Right lobe of liver (tissue), 6 donors: ENCODE measurements around the gene OR52I2. TPM values are rescaled to one million over a fixed set of nuclear protein-coding genes. Genes with fewer than 3 reads are reported as not detected.

Experiments
- ATAC-seq, 4 donors: fragments of 200-7000 bp; cut with Tn5 transposase; one replicate each; pipeline ENCODE4 v1.9.1; 2020; ENCODE audit warnings: mild to moderate bottlenecking in 4 of 4, moderate library complexity in 4 of 4
- DNase-seq, 3 donors: peaks; one replicate each; pipeline ENCODE4 v3.0.0-alpha.2; 2020
- H3K27ac ChIP-seq, 3 donors: fragments of 200-600 bp; one replicate each; pipeline ENCODE4 v1.8.0; 2022
- H3K27me3 ChIP-seq, 2 donors: fragments of 200-600 bp; one replicate each; pipeline ENCODE4 v1.8.0; 2022
- H3K36me3 ChIP-seq, 4 donors: fragments of 200-600 bp; sonication (generic) in 1 of 4; one replicate each; pipeline versions ENCODE4 v1.5.1 to v1.8.0; 2017 to 2022; ENCODE audit warnings: control low read depth in 1 of 4
- H3K4me1 ChIP-seq, 4 donors: fragments of 200-600 bp; sonication (generic) in 1 of 4; one replicate each; pipeline versions ENCODE4 v1.5.1 to v1.8.0; 2017 to 2022; ENCODE audit warnings: control low read depth in 1 of 4
- H3K4me3 ChIP-seq, 3 donors: fragments of 200-600 bp; one replicate each; pipeline ENCODE4 v1.8.0; 2022
- H3K9me3 ChIP-seq, 4 donors: fragments of 200-600 bp; sonication (generic) in 1 of 4; one replicate each; pipeline versions ENCODE4 v1.5.1 to v1.8.0; 2017 to 2022; ENCODE audit warnings: control low read depth in 1 of 4
- POLR2A ChIP-seq: fragments of 450-650 bp; IDR thresholded peaks from one replicate; pipeline ENCODE4 v1.6.1; 2017; ENCODE audit warnings: antibody characterized with exemption, mild to moderate bottlenecking
- WGBS: methylation state at CpG from one replicate; pipeline ENCODE4 v1.1.6; 2018; ENCODE audit warnings: low coverage, low lambda C conversion rate; ENCODE audit not compliant: insufficient coverage; ENCODE audit errors: missing lambda C conversion rate; 5-methylcytosine and 5-hydroxymethylcytosine counted together
- intact Hi-C, 2 donors: fragments of 100-400 bp; cut with DNase I; formaldehyde crosslinking; loops; one replicate each; pipeline versions ENCODE4 v1.11.2 to v1.14.1; 2022
- total RNA-seq, 6 experiments: library from RNA; depleted of rRNA in 2 of 6; stranded (reverse); fragments of >200 nt in 2 of 6; fragmentation: NEBNext Ultra II Directional in 3 of 6; extraction: Animal tissue kit (Norgen Biotek cat#: 25700) in 3 of 6; gene quantifications; one replicate each; pipeline versions ENCODE4 v1.1.0 to v1.2.4, GENCODE V29; 2016 to 2023
- TF ChIP-seq, protein P1 (sequence below), 4 donors: fragments of 200-600 bp in 3 of 4; fragments of 450-650 bp in 1 of 4; IDR thresholded peaks; one replicate each; pipeline versions ENCODE4 v1.5.1 to v1.8.0; 2016 to 2022; ENCODE audit warnings: antibody characterized with exemption in 4 of 4, mild to moderate bottlenecking in 2 of 4
- donor health status: DM: no; HTN: yes; CAD: no.
- donor health status: DM: no; HTN: no; CAD: no.
- donor health status: DM: no; HTN: no; CAD: no.
- donor health status: DM: no; HTN: yes; CAD: no.
- donor health status: DM: no; HTN: yes; CAD: no.

OR52I2 gene
- total RNA-seq, 6 experiments from 2014 or later: not detected

DNA sequence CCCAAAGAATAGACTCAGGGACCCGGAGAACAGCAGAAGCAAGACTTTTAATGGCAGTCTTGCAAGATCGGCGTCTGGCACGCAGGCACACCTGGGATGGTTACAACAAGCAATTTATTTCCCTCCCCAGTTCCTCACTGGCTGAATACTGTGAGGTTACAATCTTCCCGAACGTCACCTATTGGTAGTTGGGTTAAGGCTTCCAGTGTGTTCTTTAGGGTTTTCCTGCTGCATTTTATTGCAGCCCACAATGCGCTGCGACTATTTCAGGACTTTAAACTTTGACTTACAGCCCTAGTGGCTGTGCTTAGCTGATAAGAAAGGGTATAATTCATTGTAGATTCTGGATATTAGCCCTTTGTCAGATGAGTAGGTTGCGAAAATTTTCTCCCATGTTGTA is 38.0 kb downstream of the OR52I2 start:
- no peaks in the 10 kb centered on the region for H3K9me3 ChIP-seq
- no peaks in the 10 kb centered on the region for H3K36me3 ChIP-seq
- no peak overlapping the region for H3K27ac ChIP-seq
- 54% methylated on average over 9 of the region's 9 CpGs for WGBS
- DNase-seq (no peak), ATAC-seq (no peak)
- TF ChIP-seq, protein P1, sequence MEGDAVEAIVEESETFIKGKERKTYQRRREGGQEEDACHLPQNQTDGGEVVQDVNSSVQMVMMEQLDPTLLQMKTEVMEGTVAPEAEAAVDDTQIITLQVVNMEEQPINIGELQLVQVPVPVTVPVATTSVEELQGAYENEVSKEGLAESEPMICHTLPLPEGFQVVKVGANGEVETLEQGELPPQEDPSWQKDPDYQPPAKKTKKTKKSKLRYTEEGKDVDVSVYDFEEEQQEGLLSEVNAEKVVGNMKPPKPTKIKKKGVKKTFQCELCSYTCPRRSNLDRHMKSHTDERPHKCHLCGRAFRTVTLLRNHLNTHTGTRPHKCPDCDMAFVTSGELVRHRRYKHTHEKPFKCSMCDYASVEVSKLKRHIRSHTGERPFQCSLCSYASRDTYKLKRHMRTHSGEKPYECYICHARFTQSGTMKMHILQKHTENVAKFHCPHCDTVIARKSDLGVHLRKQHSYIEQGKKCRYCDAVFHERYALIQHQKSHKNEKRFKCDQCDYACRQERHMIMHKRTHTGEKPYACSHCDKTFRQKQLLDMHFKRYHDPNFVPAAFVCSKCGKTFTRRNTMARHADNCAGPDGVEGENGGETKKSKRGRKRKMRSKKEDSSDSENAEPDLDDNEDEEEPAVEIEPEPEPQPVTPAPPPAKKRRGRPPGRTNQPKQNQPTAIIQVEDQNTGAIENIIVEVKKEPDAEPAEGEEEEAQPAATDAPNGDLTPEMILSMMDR (IDR thresholded peaks at IDR 0.05): no peak
- no peak for TF ChIP-seq POLR2A
- H3K27me3 ChIP-seq: no peaks in the 10 kb centered on the region
- no peaks in the 10 kb centered on the region for H3K4me1 ChIP-seq
- H3K4me3 ChIP-seq: no peak overlapping the region
- intact Hi-C loops: no loop called here

DNA sequence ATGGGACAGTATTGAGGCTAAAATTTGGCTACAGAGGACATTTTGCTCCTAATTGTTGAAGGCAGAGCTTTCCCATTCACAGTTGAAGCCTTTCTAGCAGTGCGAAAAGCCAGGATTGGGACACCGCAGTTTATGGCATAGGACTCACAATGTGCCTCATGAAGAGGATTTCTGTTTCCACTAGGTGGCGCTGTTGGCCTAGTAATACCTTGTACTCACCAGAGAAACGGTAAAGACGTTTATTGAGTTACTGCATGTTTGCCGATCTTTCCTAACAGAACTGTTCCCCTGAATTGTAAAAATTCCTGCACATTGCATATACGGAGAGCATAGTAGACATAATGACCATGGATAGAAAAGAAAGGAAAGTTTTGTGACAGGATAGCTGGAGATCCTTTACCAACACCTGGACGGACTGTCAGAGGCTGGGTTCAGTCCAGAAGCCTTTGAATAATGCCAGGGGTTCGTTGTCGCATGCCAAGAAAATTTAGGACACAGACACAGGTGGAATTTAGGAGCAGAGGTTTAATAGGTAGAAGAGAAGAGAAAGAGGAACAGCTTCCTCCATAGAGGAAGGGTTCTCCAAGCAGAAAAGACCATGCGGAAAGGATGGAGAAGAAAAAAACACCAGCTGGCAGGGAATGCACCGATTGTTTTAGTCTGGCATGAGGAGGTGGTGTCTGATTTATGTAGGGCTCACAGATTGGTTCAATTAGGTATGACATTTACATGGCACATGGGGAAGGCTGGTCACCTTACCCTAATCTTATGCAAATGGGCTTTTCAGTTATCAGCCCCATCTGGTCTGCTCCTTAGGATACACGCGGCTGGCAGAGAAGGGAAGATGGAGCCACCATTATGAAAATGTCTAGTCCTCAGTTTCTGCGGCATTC is 44.9 kb downstream of the OR52I2 start:
- no peak overlapping the region for H3K27ac ChIP-seq
- no peak overlapping the region for H3K4me3 ChIP-seq
- H3K4me1 ChIP-seq: no peaks in the 10 kb centered on the region
- DNase-seq: peak in 2 of 3 donors; percentile 27 to 54
- no peaks in the 10 kb centered on the region for H3K36me3 ChIP-seq
- H3K27me3 ChIP-seq: no peaks in the 10 kb centered on the region
- no peaks in the 10 kb centered on the region for H3K9me3 ChIP-seq
- 41% methylated on average over 15 of the region's 15 CpGs for WGBS
- peak; percentile 69 to 79 (median 76) for ATAC-seq
- TF ChIP-seq POLR2A: no peak
- TF ChIP-seq, protein P1 (IDR thresholded peaks at IDR 0.05): peak; percentile 43 to 62 (median 48)
- intact Hi-C loops: no loop called here

DNA sequence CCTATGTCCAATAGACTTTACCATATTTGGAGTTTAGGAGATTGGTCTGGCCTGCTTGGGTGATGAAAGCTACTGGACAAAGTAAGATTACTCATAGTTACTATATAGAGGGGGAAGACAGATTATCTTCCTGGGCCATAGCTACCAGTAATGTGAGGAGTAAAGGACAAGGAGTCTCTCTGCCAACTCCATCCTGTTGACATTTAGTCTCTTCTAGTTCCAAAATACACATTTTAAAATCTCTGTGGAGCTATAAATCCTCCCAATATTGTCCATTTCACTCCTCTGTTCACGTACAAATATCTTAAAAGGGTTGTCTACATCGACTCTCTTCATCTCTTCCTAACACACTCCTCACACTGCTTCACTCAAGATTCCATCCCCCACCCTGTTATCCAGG is 54.6 kb downstream of the OR52I2 start:
- no peak for DNase-seq
- Histone ChIP-seq H3K27me3 (no peaks in the 10 kb centered on the region), H3K4me1 (peaks cover 0 to 5% (median 0%) of the 10 kb centered on the region in 4 donors), H3K4me3 (no peak overlapping the region), H3K27ac (no peak overlapping the region), H3K36me3 (no peaks in the 10 kb centered on the region), H3K9me3 (no peaks in the 10 kb centered on the region)
- intact Hi-C loops: no loop called here
- TF ChIP-seq POLR2A: no peak
- TF ChIP-seq, protein P1 (IDR thresholded peaks at IDR 0.05): no peak
- 33% methylated on average over 1 of the region's 2 CpGs for WGBS
- no peak for ATAC-seq

DNA sequence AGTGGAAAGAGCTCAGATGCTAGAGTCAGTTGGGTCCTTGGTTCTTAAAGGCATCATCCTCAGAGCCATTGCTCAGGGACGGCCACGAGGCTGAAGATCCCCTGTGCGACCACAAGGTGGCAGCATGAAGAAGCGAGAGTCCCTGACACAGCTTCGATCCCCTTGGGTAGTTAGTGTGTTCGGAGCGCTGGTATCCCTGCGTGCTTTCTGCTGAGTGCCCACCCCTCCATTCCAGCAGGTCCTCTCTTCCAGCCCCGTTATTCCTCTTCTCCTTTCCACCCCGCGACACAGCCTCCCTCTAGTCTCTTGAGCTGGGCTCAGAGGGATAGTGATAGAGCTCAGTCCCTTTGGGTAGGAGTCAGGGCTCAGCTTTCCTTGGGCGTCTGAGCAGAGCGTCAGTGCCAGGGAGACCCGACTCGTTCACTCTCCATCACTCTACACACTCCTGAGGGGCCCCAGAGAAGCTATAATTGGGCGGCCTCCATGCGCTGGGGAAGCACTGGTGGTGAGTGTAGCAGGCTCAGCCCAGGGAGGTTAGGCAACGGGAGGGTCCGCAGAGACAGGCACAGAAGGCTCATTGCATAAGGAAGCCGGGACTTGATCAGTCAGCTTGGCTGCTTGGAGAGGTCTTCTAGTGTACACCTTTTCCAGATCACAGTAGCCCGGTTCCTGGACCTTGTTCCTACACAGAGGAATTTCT is 55.6 kb downstream of the OR52I2 start, which contains the start of gene OR51D1:
OR51D1 (plus strand) TSS at position 516 of the 700 bp plus-strand sequence. CDS start 2,314 bp downstream, outside the sequence.
- WGBS: 20% methylated on average over 12 of the region's 21 CpGs
- intact Hi-C loops: no loop called here

More for the DNA sequence above, 55.6 kb downstream of the OR52I2 start, which contains the start of gene OR51D1:
- Histone ChIP-seq H3K9me3 (no peaks in the 10 kb centered on the region), H3K27me3 (no peaks in the 10 kb centered on the region), H3K4me1 (peaks cover 0 to 5% (median 0%) of the 10 kb centered on the region in 4 donors), H3K4me3 (no peak within 1 kb of the TSS), H3K36me3 (no peaks in the 10 kb centered on the region), H3K27ac (no peak within 1 kb of the TSS)
- no peak for TF ChIP-seq POLR2A
- TF ChIP-seq, protein P1 (IDR thresholded peaks at IDR 0.05): peak; percentile 66 to 92 (median 92)
- peak; percentile 57 to 70 (median 67) for DNase-seq
- ATAC-seq: peak; percentile 94 to 98 (median 96)
